ENCODE measurements around the gene VTI1A. TPM values are rescaled to one million over a fixed set of nuclear protein-coding genes. Genes with fewer than 3 reads are reported as not detected.
A peak's percentile ranks its signal among the peaks of the same experiment; 100 is the strongest.

VTI1A gene
- total and polyA plus RNA-seq, 2 experiments from 2014 or later, result 20.4 to 39.8 TPM

DNA sequence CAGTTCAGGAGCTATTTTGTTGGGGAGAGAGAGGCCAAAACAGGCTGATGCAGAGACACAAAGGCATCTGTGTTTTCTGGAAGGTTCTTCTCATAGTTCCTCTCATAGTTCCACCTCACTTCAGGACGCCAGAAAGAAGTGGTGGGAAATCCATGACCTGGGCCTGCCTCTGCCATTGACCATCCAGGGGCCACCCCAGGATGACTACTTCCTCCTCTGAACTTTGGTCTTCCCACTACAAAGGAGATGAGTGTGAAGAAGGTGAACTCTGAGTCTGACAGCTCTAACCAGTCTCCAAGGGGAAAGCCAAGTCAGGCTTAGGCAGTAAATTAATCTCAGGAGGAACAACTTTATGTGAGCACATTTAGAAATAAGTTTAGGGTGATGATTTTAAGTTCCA lies 327.2 kb downstream of the VTI1A start:
- H3K4me1 ChIP-seq (ENCODE audit: insufficient read depth), result peaks cover 24% of the 10 kb centered on the region
- WGBS (ENCODE audit: low lambda C conversion rate, missing lambda C conversion rate), result 89% methylated on average over 1 of the region's 1 CpG
- no peak overlapping the region for H3K4me2 ChIP-seq
- H3K27me3 ChIP-seq, result no peaks in the 10 kb centered on the region
- no peak overlapping the region for H3K27ac ChIP-seq
- H4K20me1 ChIP-seq (ENCODE audit: insufficient read depth, poor library complexity, severe bottlenecking), result no peaks in the 10 kb centered on the region
- no peaks in the 10 kb centered on the region for H3K9me3 ChIP-seq (ENCODE audit: low read depth)
- TF ChIP-seq, protein P1, sequence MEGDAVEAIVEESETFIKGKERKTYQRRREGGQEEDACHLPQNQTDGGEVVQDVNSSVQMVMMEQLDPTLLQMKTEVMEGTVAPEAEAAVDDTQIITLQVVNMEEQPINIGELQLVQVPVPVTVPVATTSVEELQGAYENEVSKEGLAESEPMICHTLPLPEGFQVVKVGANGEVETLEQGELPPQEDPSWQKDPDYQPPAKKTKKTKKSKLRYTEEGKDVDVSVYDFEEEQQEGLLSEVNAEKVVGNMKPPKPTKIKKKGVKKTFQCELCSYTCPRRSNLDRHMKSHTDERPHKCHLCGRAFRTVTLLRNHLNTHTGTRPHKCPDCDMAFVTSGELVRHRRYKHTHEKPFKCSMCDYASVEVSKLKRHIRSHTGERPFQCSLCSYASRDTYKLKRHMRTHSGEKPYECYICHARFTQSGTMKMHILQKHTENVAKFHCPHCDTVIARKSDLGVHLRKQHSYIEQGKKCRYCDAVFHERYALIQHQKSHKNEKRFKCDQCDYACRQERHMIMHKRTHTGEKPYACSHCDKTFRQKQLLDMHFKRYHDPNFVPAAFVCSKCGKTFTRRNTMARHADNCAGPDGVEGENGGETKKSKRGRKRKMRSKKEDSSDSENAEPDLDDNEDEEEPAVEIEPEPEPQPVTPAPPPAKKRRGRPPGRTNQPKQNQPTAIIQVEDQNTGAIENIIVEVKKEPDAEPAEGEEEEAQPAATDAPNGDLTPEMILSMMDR (IDR thresholded peaks at IDR 0.05; ENCODE audit: poor library complexity), result no peak
- no peak for TF ChIP-seq EZH2 (IDR thresholded peaks at IDR 0.05; ENCODE audit: borderline replicate concordance)
- TF ChIP-seq EZH2phosphoT487 (IDR thresholded peaks at IDR 0.05; ENCODE audit: low read depth, severe bottlenecking, unreplicated experiment), result no peak
- H3K36me3 ChIP-seq (replicated peaks; ENCODE audit: insufficient read depth, low read depth), result no peaks in the 10 kb centered on the region
- no peak overlapping the region for H2AFZ ChIP-seq
- no peaks in the 10 kb centered on the region for H3K9me2 ChIP-seq (replicated peaks; ENCODE audit: insufficient read depth)
- DNase-seq (ENCODE audit: low spot score), result no peak
- no peaks in the 10 kb centered on the region for H3K79me2 ChIP-seq
- no peak overlapping the region for H3K4me3 ChIP-seq

DNA sequence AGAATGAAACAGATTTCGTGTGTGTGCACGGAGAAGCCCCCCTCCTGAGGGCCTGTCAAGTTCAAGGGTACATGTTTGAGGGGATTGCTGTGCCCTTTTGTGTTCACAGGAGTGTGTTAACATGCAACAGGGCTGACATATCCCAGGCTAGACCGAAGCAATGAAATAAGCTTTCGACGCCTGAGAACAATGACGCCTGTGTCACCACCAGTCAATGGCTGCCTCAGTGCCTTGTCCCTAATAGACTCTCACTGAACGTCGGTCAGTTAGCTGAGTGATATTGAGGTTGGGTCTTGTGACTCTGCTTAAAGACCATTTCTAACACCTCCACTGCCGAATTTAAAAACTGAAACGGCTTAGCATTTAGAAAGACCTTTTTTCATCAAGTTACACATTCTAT lies 327.8 kb downstream of the VTI1A start:
- TF ChIP-seq, protein P1 (IDR thresholded peaks at IDR 0.05; ENCODE audit: poor library complexity), result no peak
- TF ChIP-seq EZH2phosphoT487 (IDR thresholded peaks at IDR 0.05; ENCODE audit: low read depth, severe bottlenecking, unreplicated experiment) (no peak), EZH2 (IDR thresholded peaks at IDR 0.05; ENCODE audit: borderline replicate concordance) (no peak)
- no peak for DNase-seq (ENCODE audit: low spot score)
- H2AFZ ChIP-seq, result no peak overlapping the region
- H3K27me3 ChIP-seq, result no peaks in the 10 kb centered on the region
- H3K79me2 ChIP-seq, result no peaks in the 10 kb centered on the region
- H3K36me3 ChIP-seq (replicated peaks; ENCODE audit: insufficient read depth, low read depth), result no peaks in the 10 kb centered on the region
- 87% methylated on average over 10 of the region's 10 CpGs for WGBS (ENCODE audit: low lambda C conversion rate, missing lambda C conversion rate)
- no peak overlapping the region for H3K4me2 ChIP-seq
- no peaks in the 10 kb centered on the region for H3K9me3 ChIP-seq (ENCODE audit: low read depth)
- no peak overlapping the region for H3K27ac ChIP-seq
- no peaks in the 10 kb centered on the region for H3K9me2 ChIP-seq (replicated peaks; ENCODE audit: insufficient read depth)
- peaks cover 29% of the 10 kb centered on the region for H3K4me1 ChIP-seq (ENCODE audit: insufficient read depth)
- H4K20me1 ChIP-seq (ENCODE audit: insufficient read depth, poor library complexity, severe bottlenecking), result no peaks in the 10 kb centered on the region
- H3K4me3 ChIP-seq, result no peak overlapping the region

DNA sequence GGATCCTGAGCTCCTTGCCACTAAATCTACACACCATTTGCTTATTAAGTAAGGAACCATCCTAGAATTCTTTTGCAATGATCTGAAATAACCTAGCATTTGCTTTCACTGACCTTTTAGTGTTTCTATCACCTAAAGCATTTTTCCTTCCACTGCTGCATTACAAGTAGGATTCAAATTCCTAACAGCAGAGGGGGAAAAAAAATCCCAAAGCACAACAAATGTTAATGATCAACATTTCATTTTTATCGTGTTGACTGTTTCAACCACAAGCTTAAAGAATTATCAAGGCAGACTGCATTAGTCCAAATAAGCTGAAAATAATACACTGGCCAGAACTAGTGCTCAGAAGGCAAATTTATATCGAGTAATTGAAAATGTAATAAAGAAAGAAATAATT lies 328.4 kb downstream of the VTI1A start:
- H3K27ac ChIP-seq, result peak overlapping the region; percentile 61
- H3K9me2 ChIP-seq (replicated peaks; ENCODE audit: insufficient read depth), result no peaks in the 10 kb centered on the region

More for the DNA sequence above, 328.4 kb downstream of the VTI1A start:
- TF ChIP-seq, protein P1 (IDR thresholded peaks at IDR 0.05; ENCODE audit: poor library complexity), result peak; percentile 48
- no peak for TF ChIP-seq EZH2phosphoT487 (IDR thresholded peaks at IDR 0.05; ENCODE audit: low read depth, severe bottlenecking, unreplicated experiment)
- TF ChIP-seq EZH2 (IDR thresholded peaks at IDR 0.05; ENCODE audit: borderline replicate concordance), result no peak
- Histone ChIP-seq H2AFZ (no peak overlapping the region), H3K9me3 (ENCODE audit: low read depth) (no peaks in the 10 kb centered on the region), H3K4me3 (no peak overlapping the region), H3K79me2 (no peaks in the 10 kb centered on the region), H3K4me1 (ENCODE audit: insufficient read depth) (peaks cover 32% of the 10 kb centered on the region), H3K4me2 (peak overlapping the region; percentile 28), H3K36me3 (replicated peaks; ENCODE audit: insufficient read depth, low read depth) (no peaks in the 10 kb centered on the region), H3K27me3 (no peaks in the 10 kb centered on the region), H4K20me1 (ENCODE audit: insufficient read depth, poor library complexity, severe bottlenecking) (no peaks in the 10 kb centered on the region)
- no peak for DNase-seq (ENCODE audit: low spot score)
- 42% methylated on average over 2 of the region's 2 CpGs for WGBS (ENCODE audit: low lambda C conversion rate, missing lambda C conversion rate)
